Brain microvascular endothelial cell (primary cell): ENCODE measurements around the gene TXLNA.

ENCODE experiments used
- DNase-seq: peaks from one replicate; pipeline ENCODE4 v3.0.0-alpha.2; 2020
- H3K27ac ChIP-seq: fragments of 250-450 bp; sonication (Bioruptor Pico); 2 replicates; pipeline ENCODE4 v1.5.1; 2020; ENCODE audit warnings: mild to moderate bottlenecking, moderate library complexity
- H3K27me3 ChIP-seq: fragments of 250-450 bp; sonication (Bioruptor Pico); replicated peaks from 2 replicates; pipeline ENCODE4 v1.5.1; 2020; ENCODE audit warnings: mild to moderate bottlenecking
- H3K36me3 ChIP-seq: fragments of 250-450 bp; sonication (Bioruptor Pico); replicated peaks from 2 replicates; pipeline ENCODE4 v1.5.1; 2020; ENCODE audit warnings: mild to moderate bottlenecking
- H3K4me3 ChIP-seq: 2 replicates; pipeline ENCODE4 v1.5.1; 2011; ENCODE audit warnings: low read depth, mild to moderate bottlenecking, control low read depth, low read length, moderate library complexity
- in situ Hi-C: cut with HindIII; loops from 2 replicates; pipeline ENCODE4 v1.10.0; 2017; ENCODE audit warnings: low sequenced_read_pairs, low pct_ligation_motif_present
- TF ChIP-seq, protein P1 (sequence below): IDR thresholded peaks from 2 replicates; pipeline ENCODE4 v1.5.1; 2011; ENCODE audit warnings: low read depth, mild to moderate bottlenecking, moderate library complexity, low read length, control low read depth, inconsistent platforms; ENCODE audit errors: missing control alignments

Gene TXLNA

DNA sequence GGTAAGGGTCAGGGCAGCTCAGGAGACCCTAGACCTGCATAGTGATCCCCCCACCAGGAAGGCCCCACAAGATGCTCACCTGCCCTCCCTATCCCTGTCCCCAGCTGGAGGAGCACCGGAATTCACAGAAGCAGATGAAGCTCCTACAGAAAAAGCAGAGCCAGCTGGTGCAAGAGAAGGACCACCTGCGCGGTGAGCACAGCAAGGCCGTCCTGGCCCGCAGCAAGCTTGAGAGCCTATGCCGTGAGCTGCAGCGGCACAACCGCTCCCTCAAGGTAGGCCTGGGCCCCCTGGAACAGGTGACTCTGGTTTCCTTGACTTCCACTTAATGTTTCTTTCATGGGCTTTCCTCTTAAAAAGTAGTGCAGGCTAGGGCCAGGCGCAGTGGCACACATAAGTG, 8.4 kb downstream of the TXLNA start:
- H3K27ac ChIP-seq: no peak overlapping the region
- H3K36me3 ChIP-seq: peaks cover 85% of the 10 kb centered on the region
- in situ Hi-C loops: no loop called here
- H3K4me3 ChIP-seq: no peak overlapping the region
- DNase-seq: no peak
- TF ChIP-seq, protein P1, sequence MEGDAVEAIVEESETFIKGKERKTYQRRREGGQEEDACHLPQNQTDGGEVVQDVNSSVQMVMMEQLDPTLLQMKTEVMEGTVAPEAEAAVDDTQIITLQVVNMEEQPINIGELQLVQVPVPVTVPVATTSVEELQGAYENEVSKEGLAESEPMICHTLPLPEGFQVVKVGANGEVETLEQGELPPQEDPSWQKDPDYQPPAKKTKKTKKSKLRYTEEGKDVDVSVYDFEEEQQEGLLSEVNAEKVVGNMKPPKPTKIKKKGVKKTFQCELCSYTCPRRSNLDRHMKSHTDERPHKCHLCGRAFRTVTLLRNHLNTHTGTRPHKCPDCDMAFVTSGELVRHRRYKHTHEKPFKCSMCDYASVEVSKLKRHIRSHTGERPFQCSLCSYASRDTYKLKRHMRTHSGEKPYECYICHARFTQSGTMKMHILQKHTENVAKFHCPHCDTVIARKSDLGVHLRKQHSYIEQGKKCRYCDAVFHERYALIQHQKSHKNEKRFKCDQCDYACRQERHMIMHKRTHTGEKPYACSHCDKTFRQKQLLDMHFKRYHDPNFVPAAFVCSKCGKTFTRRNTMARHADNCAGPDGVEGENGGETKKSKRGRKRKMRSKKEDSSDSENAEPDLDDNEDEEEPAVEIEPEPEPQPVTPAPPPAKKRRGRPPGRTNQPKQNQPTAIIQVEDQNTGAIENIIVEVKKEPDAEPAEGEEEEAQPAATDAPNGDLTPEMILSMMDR: no peak
- H3K27me3 ChIP-seq: no peaks in the 10 kb centered on the region

DNA sequence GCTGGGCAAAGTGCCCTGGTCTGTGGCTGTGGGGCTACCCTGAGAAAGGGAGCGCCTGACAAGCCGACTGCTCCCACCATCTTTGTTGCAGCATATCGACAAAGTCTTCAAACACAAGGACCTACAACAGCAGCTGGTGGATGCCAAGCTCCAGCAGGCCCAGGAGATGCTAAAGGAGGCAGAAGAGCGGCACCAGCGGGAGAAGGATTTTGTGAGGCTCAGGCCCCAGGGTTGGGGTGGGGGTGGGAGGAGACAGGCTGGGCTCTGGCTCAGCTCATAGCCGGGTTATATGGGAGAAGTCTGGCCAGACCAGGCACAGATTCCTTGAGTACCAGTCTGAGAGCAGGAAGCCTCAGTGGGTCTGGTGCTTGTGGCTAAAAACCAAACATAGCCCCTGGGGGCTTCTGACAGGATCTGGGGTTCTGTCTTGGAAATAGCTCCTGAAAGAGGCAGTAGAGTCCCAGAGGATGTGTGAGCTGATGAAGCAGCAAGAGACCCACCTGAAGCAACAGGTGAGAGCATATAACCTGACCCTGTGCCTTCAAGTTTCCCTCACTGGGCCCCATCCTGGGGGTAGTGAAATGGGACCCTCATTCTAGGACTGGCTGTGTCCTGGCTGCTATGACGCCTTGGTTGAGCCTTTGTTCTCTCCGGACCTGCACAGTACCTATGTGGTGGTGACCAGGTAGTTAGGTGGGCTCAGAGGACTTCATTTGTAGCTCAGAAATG, 12.9 kb downstream of the TXLNA start:
- no peaks in the 10 kb centered on the region for H3K27me3 ChIP-seq
- in situ Hi-C loops: no loop called here
- TF ChIP-seq, protein P1: no peak
- no peak overlapping the region for H3K27ac ChIP-seq
- no peak overlapping the region for H3K4me3 ChIP-seq
- peaks cover 95% of the 10 kb centered on the region for H3K36me3 ChIP-seq
- DNase-seq: no peak

DNA sequence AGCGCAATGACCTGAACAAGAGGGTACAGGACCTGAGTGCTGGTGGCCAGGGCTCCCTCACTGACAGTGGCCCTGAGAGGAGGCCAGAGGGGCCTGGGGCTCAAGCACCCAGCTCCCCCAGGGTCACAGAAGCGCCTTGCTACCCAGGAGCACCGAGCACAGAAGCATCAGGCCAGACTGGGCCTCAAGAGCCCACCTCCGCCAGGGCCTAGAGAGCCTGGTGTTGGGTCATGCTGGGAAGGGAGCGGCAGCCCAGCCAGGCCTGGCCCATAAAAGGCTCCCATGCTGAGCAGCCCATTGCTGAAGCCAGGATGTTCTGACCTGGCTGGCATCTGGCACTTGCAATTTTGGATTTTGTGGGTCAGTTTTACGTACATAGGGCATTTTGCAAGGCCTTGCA, 15.5 kb downstream of the TXLNA start:
- Histone ChIP-seq H3K36me3 (peaks cover 78% of the 10 kb centered on the region), H3K4me3 (no peak overlapping the region), H3K27ac (no peak overlapping the region), H3K27me3 (no peaks in the 10 kb centered on the region)
- DNase-seq: no peak
- in situ Hi-C loops: no loop called here
- TF ChIP-seq, protein P1: no peak

DNA sequence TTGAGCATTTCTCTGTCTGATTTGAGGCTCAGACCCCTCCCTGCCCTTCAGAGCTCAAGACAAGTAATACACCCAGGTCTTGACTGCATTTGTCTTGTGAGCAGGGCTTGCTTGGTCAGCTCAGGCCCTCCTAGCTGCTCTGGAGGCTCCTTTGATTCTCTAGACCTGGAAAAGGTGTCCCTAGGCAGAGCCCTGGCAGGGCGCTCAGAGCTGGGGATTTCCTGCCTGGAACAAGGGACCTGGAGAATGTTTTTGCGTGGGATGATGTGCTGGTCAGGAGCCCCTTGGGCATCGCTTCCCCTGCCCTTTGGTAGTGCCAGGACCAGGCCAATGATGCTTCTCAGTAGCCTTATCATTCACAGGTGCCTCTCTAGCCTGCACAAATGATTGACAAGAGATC, 16.1 kb downstream of the TXLNA start:
- no peak for DNase-seq
- Histone ChIP-seq H3K27ac (no peak overlapping the region), H3K27me3 (no peaks in the 10 kb centered on the region), H3K4me3 (no peak overlapping the region), H3K36me3 (peaks cover 72% of the 10 kb centered on the region)
- in situ Hi-C loops: no loop called here
- TF ChIP-seq, protein P1: no peak

DNA sequence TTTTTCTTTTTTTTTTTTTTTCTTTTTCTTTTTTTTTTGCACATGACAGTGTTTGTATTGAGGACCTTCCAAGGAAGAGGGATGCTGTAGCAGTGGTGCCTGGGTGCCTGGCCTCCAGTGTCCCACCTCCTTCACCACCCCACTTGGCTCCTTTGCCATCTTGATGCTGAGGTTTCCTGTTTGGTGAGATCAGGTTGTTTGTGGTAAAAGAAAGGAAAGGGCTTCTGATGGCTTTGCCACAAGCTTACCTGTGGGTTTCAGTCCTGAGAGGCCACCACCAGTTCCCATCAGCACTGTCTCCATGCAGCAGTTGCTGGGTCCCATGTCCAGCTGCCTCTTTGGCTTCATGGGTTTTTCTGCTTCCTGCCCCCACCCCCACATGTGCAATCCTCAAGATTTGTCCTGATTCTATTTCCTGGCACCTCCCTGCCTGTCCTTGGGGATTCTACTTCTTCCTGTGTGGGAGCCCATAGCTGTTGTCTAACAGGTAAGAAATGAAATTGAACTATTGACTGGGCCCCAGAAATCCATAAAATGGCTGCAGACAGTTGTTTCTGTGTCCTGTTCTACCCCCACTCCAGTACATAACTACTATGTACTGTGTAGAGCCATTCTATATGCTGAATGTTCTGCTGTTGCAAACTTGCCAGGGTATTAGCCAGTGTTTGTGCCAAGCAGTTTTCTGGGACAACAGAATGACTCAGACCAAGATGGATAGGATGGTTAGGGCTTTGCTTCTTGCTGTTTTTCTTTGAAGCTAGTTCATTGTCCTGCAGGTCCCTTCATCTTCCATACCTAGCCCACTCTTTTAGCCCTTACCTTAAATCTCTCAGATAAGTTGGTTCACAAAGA, 16.7 kb downstream of the TXLNA start:
- Histone ChIP-seq H3K27ac (no peak overlapping the region), H3K4me3 (no peak overlapping the region), H3K27me3 (no peaks in the 10 kb centered on the region), H3K36me3 (peaks cover 66% of the 10 kb centered on the region)
- no peak for DNase-seq
- TF ChIP-seq, protein P1: no peak
- in situ Hi-C loops: no loop called here
